HG03457 (cell line): Measurements from ENCODE around the gene PLAC9.
A peak's percentile ranks its signal among the peaks of the same experiment; 100 is the strongest.
"Not testable (repeated sequence)": the region's sequence is repeated elsewhere in the genome, so short reads cannot be mapped to it uniquely, and the experiment has no call there.

Experiments
- ATAC-seq: cut with Tn5 transposase; IDR thresholded peaks from one replicate; pipeline ENCODE4 v1.9.1; 2021; ENCODE audit warnings: moderate number of reproducible peaks; ENCODE audit not compliant: unreplicated experiment

The PLAC9 gene

DNA sequence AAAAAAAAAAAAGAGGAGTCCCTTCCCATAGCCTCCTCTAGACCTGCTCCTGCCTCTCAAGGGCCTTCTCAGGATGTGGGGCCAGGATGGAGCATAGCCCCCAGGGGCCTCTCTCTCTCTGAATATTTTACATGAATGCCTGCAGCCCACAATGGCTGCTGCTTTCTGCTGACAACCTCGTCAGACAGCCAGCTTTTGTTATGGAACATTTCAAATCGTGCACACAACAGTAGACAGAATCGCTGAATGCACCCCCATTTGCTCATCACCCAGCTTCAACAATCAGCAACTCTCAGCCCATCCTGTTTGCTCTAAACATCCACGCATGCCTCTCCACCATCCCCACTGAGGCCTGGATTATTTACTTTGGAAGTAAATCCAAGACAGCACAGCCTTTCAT is 5.4 kb downstream of the PLAC9 start:
- ATAC-seq = no peak

- ATAC-seq = no peak
Observed at GRCh38 chr10:80139265-80139664, 6.7 kb downstream of the PLAC9 start.

DNA sequence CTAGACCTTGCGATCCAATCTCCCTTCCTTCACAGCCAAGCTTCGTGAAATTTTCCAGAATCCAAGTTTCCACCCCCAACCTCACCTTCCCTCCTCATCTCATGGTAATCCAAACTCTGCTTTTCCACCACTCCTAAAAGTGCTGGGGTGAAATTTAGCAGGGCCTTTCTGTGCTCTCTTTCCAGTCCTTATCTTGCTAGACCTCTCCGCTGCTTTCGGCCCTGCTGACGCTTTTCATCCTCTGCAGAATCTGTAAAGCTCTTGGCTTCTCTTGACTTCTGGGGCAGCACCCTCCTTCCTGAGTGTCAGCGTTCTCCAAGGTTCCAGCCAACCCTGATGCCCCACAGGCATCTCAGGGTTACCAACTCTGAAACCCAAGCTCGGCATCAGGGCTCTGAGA is 7.7 kb downstream of the PLAC9 start:
- no peak for ATAC-seq

- no peak for ATAC-seq
Observed at GRCh38 chr10:80141696-80142460, 9.3 kb downstream of the PLAC9 start.

DNA sequence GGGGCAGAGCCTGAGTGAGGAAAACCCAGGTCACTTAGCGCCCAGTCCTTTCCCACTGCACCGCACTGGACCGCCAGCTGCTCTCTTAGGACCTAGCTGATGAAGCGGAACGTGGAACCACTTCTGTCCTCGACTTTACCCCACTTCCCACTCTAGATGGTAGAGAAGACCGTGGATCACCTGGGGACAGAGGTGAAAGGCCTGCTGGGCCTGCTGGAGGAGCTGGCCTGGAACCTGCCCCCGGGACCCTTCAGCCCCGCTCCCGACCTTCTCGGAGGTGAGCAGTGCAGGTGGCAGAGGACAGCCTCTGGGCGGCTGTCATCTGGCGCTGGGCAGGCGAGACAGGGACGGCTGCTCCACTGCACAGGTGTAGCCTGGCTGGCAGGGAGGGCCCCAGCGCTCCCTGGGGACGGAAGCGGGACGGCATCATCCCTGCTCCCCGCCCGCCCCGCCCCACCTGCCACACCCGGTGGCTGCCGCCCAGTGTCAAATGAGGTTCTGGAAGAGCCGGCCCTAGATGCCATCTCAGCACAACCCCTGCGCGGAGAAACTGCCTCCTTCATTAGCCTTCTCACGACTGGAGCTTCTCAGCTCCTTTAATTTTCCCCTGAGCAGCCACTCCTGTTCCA is 11.7 kb downstream of the PLAC9 start:
- ATAC-seq = peak; percentile 62

DNA sequence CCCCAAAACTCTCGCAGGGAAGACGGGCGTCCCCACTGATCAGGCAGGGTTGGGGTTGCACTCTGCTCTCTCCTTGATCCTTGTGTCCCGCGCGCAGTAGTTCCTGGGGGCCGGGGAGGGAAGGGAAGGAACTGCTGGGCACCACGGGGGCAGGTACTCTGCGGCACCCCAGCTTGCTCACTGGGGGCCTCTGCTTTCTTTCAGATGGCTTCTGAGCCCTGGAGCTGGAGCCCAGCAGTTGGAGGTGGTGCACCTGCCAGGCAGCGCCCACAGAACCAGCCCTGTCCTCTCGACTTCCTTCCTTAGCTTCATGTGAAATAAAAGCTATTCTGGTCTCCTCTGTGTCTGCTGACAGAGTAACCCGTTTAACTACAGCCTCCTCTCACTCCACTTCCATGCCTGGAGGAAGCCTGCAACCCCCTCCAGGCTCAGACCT is 12.2 kb downstream of the PLAC9 start:
- peak; percentile 20 for ATAC-seq

DNA sequence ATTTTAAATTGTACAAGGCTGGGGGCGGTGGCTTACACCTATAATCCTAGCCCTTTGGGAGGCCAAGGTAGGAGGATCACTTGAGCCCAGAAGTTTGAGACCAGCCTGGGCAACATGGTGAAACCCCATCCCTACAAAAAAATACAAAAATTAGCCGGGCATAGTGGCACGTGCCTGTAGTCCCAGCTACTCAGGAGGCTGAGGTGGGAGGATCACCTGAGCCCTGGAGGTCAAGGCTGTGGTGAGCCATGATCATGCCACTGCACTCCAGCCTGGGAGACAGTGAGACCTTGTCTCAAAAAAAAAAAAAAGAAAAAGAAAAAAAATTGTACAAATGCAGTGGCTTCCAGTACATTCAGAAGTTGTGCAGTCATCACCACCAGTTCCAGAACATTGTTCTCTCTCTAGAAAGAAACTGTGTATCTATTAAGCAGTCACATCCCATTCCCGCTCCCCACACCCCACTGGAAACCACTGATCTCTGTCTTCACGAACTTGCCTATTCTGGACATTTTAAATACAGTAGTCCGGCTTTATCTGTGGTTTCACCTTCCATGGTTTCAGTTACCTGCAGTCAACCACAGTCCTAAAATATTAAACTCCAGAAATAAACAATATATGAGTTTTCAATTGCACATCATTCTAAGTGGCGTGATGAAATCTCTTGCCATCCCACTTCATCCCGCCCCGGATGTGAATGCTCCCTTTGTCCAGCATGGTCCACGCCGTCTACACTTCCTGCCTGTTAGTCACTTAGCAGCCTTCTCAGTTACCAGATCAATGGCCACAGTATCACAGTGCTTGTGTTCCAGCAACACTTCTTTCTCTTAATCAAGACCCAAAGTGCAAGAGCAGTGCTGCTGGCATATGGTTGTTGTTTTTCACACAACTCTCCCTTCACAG is 13.1 kb downstream of the PLAC9 start:
- not testable (repeated sequence) for ATAC-seq

- no peak for ATAC-seq
Observed at GRCh38 chr10:80146918-80147317, 14.4 kb downstream of the PLAC9 start.

DNA sequence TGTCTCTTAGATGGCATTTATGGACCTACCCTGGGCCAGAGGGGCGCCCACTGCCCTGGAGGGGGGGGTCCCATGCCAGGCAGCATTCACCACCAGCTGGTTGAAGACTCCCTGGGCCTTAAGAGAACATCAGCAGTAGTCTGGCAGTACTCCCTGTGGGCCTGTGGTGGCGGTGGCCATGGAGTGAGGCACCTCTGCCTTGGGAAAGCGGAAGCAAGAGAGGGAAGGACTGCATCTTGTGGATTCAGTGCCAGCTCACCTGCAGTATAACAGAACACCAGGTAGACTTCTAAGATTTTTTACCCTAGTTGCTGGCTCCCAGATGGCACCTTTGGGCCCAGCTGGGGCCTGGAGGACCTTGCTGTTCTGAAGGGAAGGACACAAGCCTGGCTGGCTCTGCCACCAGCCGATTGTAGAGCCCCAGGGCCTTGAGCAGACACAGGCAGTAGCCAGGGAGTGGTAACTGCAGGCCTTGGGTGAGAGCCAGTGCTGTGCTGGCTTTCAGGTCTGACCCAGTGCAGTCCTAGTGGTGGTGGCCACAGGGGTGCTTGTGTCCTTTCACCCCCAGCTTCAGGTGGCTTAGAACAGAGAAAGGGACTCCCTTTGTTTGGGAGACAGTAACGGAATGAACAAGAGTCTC is 15.8 kb downstream of the PLAC9 start:
- no peak for ATAC-seq

DNA sequence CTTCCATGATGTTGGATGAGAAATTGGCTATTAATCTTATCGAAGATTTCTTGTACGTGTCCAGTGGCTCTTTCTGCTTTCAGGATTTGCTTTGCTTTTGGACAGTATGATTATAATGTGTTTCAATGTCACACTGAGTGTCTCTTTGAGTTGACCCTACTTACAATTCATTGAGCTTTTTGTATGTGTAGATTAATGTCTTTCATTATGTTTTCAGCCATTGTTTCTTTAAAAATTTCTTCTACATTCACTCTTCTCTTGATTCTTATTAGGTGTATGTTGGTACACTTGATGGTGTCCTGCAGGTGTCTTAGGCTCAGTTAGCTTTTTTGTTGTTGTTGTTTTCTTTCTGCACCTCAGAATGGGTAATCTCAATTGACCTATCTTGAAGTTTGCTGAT is 16.6 kb downstream of the PLAC9 start:
- ATAC-seq = no peak

GRCh38 chr10:80150172-80150571 is 17.6 kb downstream of the PLAC9 start:
- no peak for ATAC-seq

DNA sequence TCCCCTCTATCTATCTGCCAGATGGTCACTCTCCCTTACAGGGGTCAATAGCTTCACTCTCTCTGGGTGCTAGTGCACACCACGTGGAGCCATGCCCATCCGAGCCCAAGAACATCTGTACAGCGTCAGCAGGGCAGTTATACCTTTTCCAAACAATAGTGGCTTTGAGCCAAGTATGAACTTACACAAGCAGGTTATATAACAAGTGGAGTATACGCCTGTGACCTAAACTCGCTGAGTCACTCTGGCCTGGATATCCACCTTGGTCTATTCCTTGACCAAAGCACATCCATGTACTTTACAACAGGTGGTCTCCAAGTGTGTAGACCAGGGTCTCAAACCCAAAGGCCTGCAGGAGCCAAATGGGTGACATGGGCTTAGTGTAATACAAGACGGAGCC is 20.3 kb downstream of the PLAC9 start:
- ATAC-seq = no peak

DNA sequence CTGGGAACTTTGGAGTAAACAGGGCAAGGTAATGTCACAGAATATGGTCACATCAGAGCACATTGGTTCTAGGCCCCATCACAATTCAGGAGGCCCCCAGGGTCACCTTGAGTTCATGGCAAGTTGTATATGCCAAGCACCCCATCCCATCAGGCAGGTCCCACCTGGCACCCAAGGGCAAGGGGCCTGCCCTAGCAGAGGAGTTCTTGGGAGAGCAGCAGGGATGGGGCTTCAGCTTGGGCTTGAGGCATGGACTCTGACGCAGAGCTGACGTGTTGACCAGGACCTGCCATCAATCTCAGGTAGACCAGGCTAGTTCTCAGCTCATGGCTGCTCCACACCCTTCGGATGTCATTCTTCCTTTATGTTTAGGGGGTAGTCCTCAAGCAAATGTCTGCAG is 20.9 kb downstream of the PLAC9 start:
- no peak for ATAC-seq

GRCh38 chr10:80154626-80154977 is 22.1 kb downstream of the PLAC9 start:
- no peak for ATAC-seq

- no peak for ATAC-seq
Observed at GRCh38 chr10:80154978-80155695, 22.6 kb downstream of the PLAC9 start.

DNA sequence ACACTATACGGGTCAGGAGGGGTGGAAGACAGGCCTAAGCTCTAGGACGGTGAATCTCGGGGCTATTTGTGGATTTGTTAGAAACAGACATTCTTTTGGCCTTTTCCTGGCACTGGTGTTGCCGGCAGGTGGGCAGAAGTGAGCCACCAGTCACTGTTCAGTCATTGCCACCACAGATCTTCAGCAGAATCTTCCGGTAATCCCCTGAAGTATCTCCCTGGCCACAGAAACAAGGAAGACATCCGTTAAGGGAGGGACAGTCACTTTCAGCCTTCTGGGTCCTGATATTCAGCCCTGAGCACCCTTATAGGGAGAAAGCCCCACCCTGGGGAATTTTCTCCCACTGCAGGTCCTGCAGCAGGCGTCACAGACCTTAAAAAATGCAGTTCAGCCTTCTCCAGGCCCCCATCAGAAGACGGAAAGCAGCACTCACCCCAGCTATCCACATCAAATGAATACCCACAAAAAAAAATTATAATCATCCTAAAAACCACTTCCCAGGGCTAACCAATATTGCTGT is 23.2 kb downstream of the PLAC9 start:
- no peak for ATAC-seq

GRCh38 chr10:80156216-80156615 is 23.7 kb downstream of the PLAC9 start:
- no peak for ATAC-seq

DNA sequence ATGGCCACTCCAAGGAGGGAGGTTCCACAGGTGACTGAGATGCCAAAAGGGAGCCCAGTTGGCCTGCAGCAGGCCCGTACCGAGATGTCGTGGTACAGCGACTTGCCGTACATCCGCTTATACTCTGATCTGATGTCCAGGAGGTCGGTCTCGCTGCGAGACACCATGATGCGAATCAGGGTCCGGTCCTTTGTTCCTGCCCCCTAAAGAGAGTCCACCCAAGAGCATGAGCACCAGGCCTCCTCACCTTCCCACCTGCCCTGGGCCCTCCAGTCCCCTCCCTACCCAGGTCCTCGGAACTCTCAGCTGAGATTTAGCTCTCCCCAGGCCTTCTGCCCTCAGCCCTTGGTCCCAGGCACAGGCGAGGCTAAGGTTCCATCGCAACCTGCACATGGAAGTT is 25.0 kb downstream of the PLAC9 start:
- no peak for ATAC-seq

- ATAC-seq = no peak
Observed at GRCh38 chr10:80158126-80158525, 25.6 kb downstream of the PLAC9 start.

GRCh38 chr10:80158598-80159127 is 26.1 kb downstream of the PLAC9 start:
- no peak for ATAC-seq
